DND-41 (cell line): ENCODE data around the gene ABCF3.
"Not testable (repeated sequence)": the region's sequence is repeated elsewhere in the genome, so short reads cannot be mapped to it uniquely, and the experiment has no call there.

Experiments
- ATAC-seq: fragments of 200-7000 bp; cut with Tn5 transposase; 3 replicates; pipeline ENCODE4 v1.9.1; 2021; ENCODE audit warnings: low read depth; ENCODE audit not compliant: insufficient read depth
- DNase-seq: peaks from one replicate; pipeline ENCODE4 v3.0.0-alpha.2; 2020
- H2AFZ ChIP-seq: 2 replicates; pipeline ENCODE4 v1.6.0; 2012; ENCODE audit warnings: low read depth, low read length
- H3K27ac ChIP-seq: 2 replicates; pipeline ENCODE4 v1.5.1; 2012; ENCODE audit warnings: low read length, inconsistent platforms
- H3K27me3 ChIP-seq: fragments of 200-600 bp; sonication (generic); 2 replicates; pipeline ENCODE4 v1.6.0; 2012; ENCODE audit warnings: low read length, mild to moderate bottlenecking, inconsistent platforms; ENCODE audit not compliant: insufficient read depth, poor library complexity
- H3K36me3 ChIP-seq: 2 replicates; pipeline ENCODE4 v1.5.1; 2012; ENCODE audit warnings: low read length, inconsistent platforms; ENCODE audit not compliant: insufficient read depth
- H3K4me1 ChIP-seq: 2 replicates; pipeline ENCODE4 v1.5.1; 2012; ENCODE audit warnings: mild to moderate bottlenecking, low read length; ENCODE audit not compliant: insufficient read depth
- H3K4me2 ChIP-seq: 2 replicates; pipeline ENCODE4 v1.6.0; 2012; ENCODE audit warnings: mild to moderate bottlenecking, moderate library complexity, low read length, inconsistent platforms; ENCODE audit not compliant: insufficient read depth
- H3K4me3 ChIP-seq, 2 experiments: fragments of 200-600 bp in 1 of 2; shearing (Covaris generic) in 1 of 2; 2 replicates each; pipeline ENCODE4 v1.5.1; 2012 to 2016; ENCODE audit warnings: inconsistent platforms in 2 of 2, low read length in 2 of 2, mild to moderate bottlenecking in 2 of 2, low read depth in 1 of 2, moderate library complexity in 1 of 2
- H3K79me2 ChIP-seq: 2 replicates; pipeline ENCODE4 v1.6.0; 2012; ENCODE audit warnings: low read length, inconsistent platforms; ENCODE audit not compliant: insufficient read depth
- H3K9ac ChIP-seq: 2 replicates; pipeline ENCODE4 v1.6.0; 2012; ENCODE audit warnings: low read depth, mild to moderate bottlenecking, inconsistent platforms, low read length, moderate library complexity
- H3K9me3 ChIP-seq: 2 replicates; pipeline ENCODE4 v1.5.1; 2012; ENCODE audit warnings: low read length, moderate library complexity, mild to moderate bottlenecking, inconsistent platforms; ENCODE audit not compliant: insufficient read depth, severe bottlenecking
- H4K20me1 ChIP-seq: 2 replicates; pipeline ENCODE4 v1.6.0; 2012; ENCODE audit warnings: low read length; ENCODE audit not compliant: insufficient read depth
- CTCF ChIP-seq: IDR thresholded peaks from 2 replicates; pipeline ENCODE4 v1.5.1; 2012; ENCODE audit warnings: borderline replicate concordance, low read length, moderate library complexity, mild to moderate bottlenecking; ENCODE audit not compliant: poor library complexity, severe bottlenecking; ENCODE audit errors: extremely low read depth
- EZH2 ChIP-seq: IDR thresholded peaks from 3 replicates; pipeline ENCODE4 v1.6.1; 2012; ENCODE audit warnings: borderline replicate concordance, low read depth, mild to moderate bottlenecking, moderate library complexity, low read length, inconsistent platforms; ENCODE audit not compliant: severe bottlenecking

Gene ABCF3

GRCh38 chr3:184149123-184149522 is 36.9 kb upstream of the ABCF3 start:
- Histone ChIP-seq H3K4me2 (no peak overlapping the region), H3K9me3 (no peaks in the 10 kb centered on the region), H3K27ac (no peak overlapping the region), H3K79me2 (0 out of 2 replicates have a peak, but pooled peaks cover 1% of the 10 kb centered on the region), H3K4me1 (peaks cover 8% of the 10 kb centered on the region), H4K20me1 (no peaks in the 10 kb centered on the region; the same call in 1 of the 2 replicates), H3K36me3 (peaks cover 19% of the 10 kb centered on the region), H3K27me3 (no peaks in the 10 kb centered on the region), H3K9ac (no peak overlapping the region), H3K4me3 (no peak overlapping the region), H2AFZ (no peak overlapping the region)
- no peak for DNase-seq
- TF ChIP-seq CTCF (no peak), EZH2 (no peak)
- no peak for ATAC-seq

- Histone ChIP-seq H3K4me1 (peaks cover 15% of the 10 kb centered on the region), H3K36me3 (peaks cover 12% of the 10 kb centered on the region)
- DNase-seq, H3K9me3 ChIP-seq, ATAC-seq, H3K27me3 ChIP-seq, H3K4me2 ChIP-seq, H3K9ac ChIP-seq, H3K79me2 ChIP-seq, H3K27ac ChIP-seq, H2AFZ ChIP-seq, H3K4me3 ChIP-seq, H4K20me1 ChIP-seq: not testable (repeated sequence)
Measured at GRCh38 chr3:184149770-184150169, 36.2 kb upstream of the ABCF3 start.

GRCh38 chr3:184154885-184155643 is 30.9 kb upstream of the ABCF3 start, which contains the start of gene DVL3:
Gene DVL3 (plus strand): TSS chr3:184155377. CDS start chr3:184155636, 259 bp downstream.
- no peaks in the 10 kb centered on the region for H3K27me3 ChIP-seq
- peaks cover 49% of the 10 kb centered on the region for H3K79me2 ChIP-seq
- peak within 1 kb of the TSS; percentile 74 for H3K9ac ChIP-seq
- peak within 1 kb of the TSS; percentile 74 to 85 for H3K4me3 ChIP-seq
- peaks cover 7% of the 10 kb centered on the region for H3K36me3 ChIP-seq
- peak within 1 kb of the TSS; percentile 79 for H3K27ac ChIP-seq
- H3K4me1 ChIP-seq = peaks cover 46% of the 10 kb centered on the region
- H4K20me1 ChIP-seq = peaks cover 19% of the 10 kb centered on the region
- no peaks in the 10 kb centered on the region for H3K9me3 ChIP-seq
- peak within 1 kb of the TSS; percentile 99 for H3K4me2 ChIP-seq
- no peak for TF ChIP-seq EZH2
- TF ChIP-seq CTCF = no peak
- ATAC-seq (peak; percentile 59), DNase-seq (peak; percentile 50)
- H2AFZ ChIP-seq = peak within 1 kb of the TSS; percentile 99

- Histone ChIP-seq H3K27me3 (no peaks in the 10 kb centered on the region), H3K4me2 (peak overlapping the region; percentile 99), H3K27ac (peak overlapping the region; percentile 79), H3K4me1 (peaks cover 52% of the 10 kb centered on the region), H3K36me3 (peaks cover 12% of the 10 kb centered on the region), H4K20me1 (peaks cover 28% of the 10 kb centered on the region), H3K9me3 (no peaks in the 10 kb centered on the region), H3K79me2 (peaks cover 57% of the 10 kb centered on the region), H3K4me3 (peak overlapping the region; percentile 74 to 85), H2AFZ (peak overlapping the region; percentile 88), H3K9ac (peak overlapping the region; percentile 74)
- peak; percentile 67 for ATAC-seq
- no peak for TF ChIP-seq CTCF
- peak; percentile 52 for DNase-seq
Measured at GRCh38 chr3:184155644-184156521, 30.1 kb upstream of the ABCF3 start.
